ENCODE measurements around the gene DUOX2. TPM values are rescaled to one million over a fixed set of nuclear protein-coding genes. Genes with fewer than 3 reads are reported as not detected.
A peak's percentile ranks its signal among the peaks of the same experiment; 100 is the strongest.

DUOX2 gene
- total RNA-seq, 1 donor from 2014 or later = 2.3 TPM

DNA sequence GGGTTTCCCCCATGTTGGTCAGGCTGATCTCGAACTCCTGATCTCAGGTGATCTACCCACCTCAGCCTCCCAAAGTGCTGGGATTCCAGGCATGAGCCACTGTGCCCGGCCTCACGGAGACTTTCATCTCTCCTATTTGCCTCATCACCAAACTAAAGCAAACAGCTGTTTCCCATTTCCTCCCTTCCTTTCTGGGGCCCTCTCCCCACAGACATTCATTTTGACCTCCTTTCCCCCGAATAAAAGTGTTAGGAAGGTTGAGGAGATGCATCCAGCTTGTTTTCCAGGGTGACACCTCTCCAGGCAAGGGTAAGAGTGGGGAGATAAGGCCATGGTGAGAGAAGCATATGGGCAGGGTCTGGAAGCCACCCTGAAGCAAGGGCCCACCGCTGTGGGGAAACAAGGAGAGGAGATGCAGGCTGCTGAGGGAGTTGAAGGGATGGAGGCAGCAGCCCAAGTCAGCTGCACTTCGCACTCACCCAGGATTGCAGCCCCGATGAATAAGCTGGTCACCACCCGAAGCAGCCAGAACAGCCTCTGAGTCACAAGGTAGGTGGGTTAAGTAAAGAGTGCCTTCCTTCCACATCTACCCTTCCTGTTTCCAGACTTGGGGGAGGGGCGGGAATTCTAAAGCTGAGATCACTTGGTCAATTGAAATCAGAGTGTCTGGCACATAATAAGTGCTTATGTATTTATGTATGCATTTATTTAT, 7.9 kb upstream of the DUOX2 start:
- Mint-ChIP-seq H3K27me3 (ENCODE audit: low read depth) (peaks cover 76% of the 10 kb centered on the region), H3K4me3 (no peak overlapping the region), H3K9me3 (no peaks in the 10 kb centered on the region), H3K36me3 (no peaks in the 10 kb centered on the region), H3K4me1 (peaks cover 7% of the 10 kb centered on the region), H3K27ac (peak overlapping the region; percentile 35)
- TF ChIP-seq, protein P1, sequence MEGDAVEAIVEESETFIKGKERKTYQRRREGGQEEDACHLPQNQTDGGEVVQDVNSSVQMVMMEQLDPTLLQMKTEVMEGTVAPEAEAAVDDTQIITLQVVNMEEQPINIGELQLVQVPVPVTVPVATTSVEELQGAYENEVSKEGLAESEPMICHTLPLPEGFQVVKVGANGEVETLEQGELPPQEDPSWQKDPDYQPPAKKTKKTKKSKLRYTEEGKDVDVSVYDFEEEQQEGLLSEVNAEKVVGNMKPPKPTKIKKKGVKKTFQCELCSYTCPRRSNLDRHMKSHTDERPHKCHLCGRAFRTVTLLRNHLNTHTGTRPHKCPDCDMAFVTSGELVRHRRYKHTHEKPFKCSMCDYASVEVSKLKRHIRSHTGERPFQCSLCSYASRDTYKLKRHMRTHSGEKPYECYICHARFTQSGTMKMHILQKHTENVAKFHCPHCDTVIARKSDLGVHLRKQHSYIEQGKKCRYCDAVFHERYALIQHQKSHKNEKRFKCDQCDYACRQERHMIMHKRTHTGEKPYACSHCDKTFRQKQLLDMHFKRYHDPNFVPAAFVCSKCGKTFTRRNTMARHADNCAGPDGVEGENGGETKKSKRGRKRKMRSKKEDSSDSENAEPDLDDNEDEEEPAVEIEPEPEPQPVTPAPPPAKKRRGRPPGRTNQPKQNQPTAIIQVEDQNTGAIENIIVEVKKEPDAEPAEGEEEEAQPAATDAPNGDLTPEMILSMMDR (IDR thresholded peaks at IDR 0.05; ENCODE audit: unreplicated experiment) = no peak
- DNase-seq (ENCODE audit: low spot score in 2 of 2, unreplicated experiment in 2 of 2) = no peak

DNA sequence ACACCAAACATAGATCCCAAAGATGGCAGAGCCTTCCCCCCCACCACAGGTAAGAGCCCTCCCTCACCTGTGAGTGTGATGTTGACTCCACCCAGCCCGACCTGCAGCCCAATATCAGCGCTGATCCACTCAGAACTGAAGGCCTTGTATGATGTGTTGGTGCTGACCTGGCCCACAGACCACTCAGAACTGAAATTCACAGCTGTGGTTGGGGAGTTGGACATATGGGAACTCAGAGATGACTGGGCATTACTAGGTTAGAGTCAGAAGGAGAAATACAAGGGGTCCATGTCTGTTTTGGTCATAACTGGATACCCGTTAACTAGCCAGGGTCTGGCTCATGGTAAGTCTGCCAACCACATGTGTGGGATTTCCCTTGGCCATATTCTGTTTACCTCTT, 7.0 kb upstream of the DUOX2 start:
- Mint-ChIP-seq H3K36me3 (no peaks in the 10 kb centered on the region), H3K27me3 (ENCODE audit: low read depth) (peaks cover 75% of the 10 kb centered on the region), H3K4me1 (peaks cover 7% of the 10 kb centered on the region), H3K27ac (no peak overlapping the region), H3K9me3 (no peaks in the 10 kb centered on the region), H3K4me3 (no peak overlapping the region)
- TF ChIP-seq, protein P1 (IDR thresholded peaks at IDR 0.05; ENCODE audit: unreplicated experiment) = no peak
- DNase-seq (ENCODE audit: low spot score in 2 of 2, unreplicated experiment in 2 of 2) = no peak

DNA sequence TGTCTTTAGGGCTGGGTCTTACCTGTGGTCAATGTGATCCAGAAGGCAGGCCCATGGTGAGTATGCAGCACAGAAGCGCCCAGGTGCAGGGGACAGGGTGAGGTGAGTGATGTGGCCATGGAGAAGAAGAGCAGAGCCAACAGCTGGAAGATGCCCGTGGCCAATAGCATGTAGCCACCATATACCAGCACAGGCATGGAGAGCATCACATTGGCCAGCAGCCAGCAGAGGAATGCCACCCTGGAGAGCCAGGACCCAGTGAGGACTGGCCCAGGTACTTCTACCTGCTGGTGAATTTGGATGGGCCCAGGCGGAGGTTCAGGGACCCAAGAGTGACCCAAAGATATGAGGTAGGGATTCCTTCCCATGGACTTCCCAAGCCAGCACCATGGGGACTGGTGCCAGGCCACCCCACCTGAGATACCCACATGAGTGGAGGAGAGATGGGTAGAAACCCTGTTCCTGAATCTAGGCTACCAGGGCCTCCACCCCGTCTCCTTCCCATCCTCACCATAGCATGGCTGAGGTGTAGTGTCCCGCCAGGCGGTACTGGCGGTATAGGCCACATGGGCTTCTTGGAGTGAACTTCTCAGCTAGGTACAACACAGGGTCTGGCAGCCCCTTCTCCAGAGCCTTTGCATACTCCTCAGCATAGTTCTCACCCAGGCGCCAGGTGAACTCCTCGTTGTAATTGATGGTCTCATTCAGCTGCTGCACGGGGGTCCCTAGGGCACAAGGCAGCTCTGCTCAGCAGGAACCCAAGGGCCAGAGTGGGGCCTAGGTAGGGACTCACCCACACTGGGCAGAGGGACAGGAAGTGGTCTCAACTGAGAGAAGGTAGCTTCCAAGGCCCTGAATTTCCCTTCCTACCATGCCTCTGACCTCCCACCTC, 6.4 kb upstream of the DUOX2 start:
- DNase-seq (ENCODE audit: low spot score in 2 of 2, unreplicated experiment in 2 of 2) = no peak
- no peaks in the 10 kb centered on the region for H3K36me3 Mint-ChIP-seq
- no peak overlapping the region for H3K27ac Mint-ChIP-seq
- H3K9me3 Mint-ChIP-seq = no peaks in the 10 kb centered on the region
- TF ChIP-seq, protein P1 (IDR thresholded peaks at IDR 0.05; ENCODE audit: unreplicated experiment) = no peak
- peaks cover 7% of the 10 kb centered on the region for H3K4me1 Mint-ChIP-seq
- H3K4me3 Mint-ChIP-seq = no peak overlapping the region
- peaks cover 75% of the 10 kb centered on the region for H3K27me3 Mint-ChIP-seq (ENCODE audit: low read depth)

DNA sequence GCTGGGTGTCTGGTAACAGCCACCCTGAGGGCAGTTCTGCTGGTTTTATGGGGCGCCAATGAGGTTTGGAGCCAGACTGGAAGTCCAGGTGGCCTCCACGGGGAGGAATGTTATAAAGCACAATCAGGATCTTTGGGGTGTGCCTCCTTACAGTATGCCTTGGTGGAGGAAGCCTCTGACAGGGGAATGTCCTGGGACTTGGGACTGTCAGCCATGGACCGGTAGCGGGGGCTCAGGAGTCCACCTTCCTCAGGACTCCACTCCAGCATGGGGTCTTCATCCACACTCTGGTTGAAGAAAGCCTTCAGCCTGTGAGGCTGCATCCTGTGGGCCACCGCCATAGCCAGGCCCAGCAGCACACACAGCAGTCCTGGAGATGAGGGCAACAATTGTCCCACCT, 5.0 kb upstream of the DUOX2 start:
- Mint-ChIP-seq H3K9me3 (no peaks in the 10 kb centered on the region), H3K27ac (no peak overlapping the region), H3K4me1 (peaks cover 11% of the 10 kb centered on the region), H3K36me3 (no peaks in the 10 kb centered on the region), H3K27me3 (ENCODE audit: low read depth) (peaks cover 76% of the 10 kb centered on the region), H3K4me3 (no peak overlapping the region)
- no peak for DNase-seq (ENCODE audit: low spot score in 2 of 2, unreplicated experiment in 2 of 2)
- TF ChIP-seq, protein P1 (IDR thresholded peaks at IDR 0.05; ENCODE audit: unreplicated experiment) = no peak

DNA sequence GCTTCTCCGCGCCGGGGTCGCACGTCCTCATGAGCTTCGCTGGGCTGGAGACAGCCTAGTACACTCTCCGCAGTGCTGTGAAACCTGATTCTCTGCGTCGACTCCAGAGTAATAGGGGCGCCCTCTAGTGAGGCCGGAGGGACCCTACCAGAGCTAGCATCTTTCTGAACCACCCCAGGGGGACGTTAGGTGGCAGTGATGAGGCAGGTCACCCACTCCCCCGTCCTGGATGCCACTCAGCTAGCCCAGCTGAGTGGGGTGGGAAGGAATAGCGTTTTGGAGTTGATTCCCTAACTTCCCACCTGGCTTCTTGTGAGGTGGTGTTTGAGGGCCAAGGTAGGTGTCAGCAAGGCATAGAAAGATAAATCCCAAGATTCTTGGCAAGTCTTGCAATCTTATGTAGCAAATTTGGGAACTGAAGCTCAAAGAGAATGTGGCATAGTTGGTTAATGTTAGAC, 4.2 kb upstream of the DUOX2 start:
- Mint-ChIP-seq H3K36me3 (no peaks in the 10 kb centered on the region), H3K4me1 (peaks cover 14% of the 10 kb centered on the region), H3K27me3 (ENCODE audit: low read depth) (peaks cover 76% of the 10 kb centered on the region), H3K27ac (no peak overlapping the region), H3K4me3 (peak overlapping the region; percentile 9), H3K9me3 (no peaks in the 10 kb centered on the region)
- DNase-seq (ENCODE audit: low spot score in 2 of 2, unreplicated experiment in 2 of 2) = peak; percentile 68 to 90
- TF ChIP-seq, protein P1 (IDR thresholded peaks at IDR 0.05; ENCODE audit: unreplicated experiment) = peak; percentile 74

All from mesothelial cell of epicardium (in vitro differentiated cells).